CD4-positive, alpha-beta T cell treated with Interleukin-15 for 4 hours (primary cell): ENCODE results near the gene CDC34.

ENCODE experiments used
- DNase-seq: peaks from one replicate; pipeline ENCODE4 v3.0.0-alpha.2; 2020; ENCODE audit warnings: low spot score

Gene CDC34

GRCh38 chr19:497869-498510 is 33.6 kb upstream of the CDC34 start:
- no peak for DNase-seq

DNA sequence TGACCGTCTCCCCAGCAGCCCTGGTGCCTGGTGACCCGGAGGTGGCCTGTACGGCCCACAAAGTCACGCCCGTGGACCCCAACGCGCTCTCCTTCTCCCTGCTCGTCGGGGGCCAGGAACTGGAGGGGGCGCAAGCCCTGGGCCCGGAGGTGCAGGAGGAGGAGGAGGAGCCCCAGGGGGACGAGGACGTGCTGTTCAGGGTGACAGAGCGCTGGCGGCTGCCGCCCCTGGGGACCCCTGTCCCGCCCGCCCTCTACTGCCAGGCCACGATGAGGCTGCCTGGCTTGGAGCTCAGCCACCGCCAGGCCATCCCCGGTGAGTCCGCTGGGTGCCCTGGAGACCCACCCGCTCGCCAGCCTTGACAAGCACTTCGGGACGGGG is 33.1 kb upstream of the CDC34 start:
- DNase-seq: no peak

- DNase-seq: no peak
These were observed 32.5 kb upstream of the CDC34 start for GRCh38 chr19:498977-499623.

DNA sequence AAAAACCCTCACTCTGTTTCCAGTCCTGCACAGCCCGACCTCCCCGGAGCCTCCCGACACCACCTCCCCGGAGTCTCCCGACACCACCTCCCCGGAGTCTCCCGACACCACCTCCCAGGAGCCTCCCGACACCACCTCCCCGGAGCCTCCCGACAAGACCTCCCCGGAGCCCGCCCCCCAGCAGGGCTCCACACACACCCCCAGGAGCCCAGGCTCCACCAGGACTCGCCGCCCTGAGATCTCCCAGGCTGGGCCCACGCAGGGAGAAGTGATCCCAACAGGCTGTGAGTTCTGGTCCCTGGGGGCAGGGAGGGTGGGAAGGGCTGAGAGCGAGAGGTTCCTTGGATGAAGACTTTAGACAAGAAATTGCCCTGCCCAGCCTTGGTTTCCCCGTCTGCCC is 29.9 kb upstream of the CDC34 start:
- DNase-seq: no peak

DNA sequence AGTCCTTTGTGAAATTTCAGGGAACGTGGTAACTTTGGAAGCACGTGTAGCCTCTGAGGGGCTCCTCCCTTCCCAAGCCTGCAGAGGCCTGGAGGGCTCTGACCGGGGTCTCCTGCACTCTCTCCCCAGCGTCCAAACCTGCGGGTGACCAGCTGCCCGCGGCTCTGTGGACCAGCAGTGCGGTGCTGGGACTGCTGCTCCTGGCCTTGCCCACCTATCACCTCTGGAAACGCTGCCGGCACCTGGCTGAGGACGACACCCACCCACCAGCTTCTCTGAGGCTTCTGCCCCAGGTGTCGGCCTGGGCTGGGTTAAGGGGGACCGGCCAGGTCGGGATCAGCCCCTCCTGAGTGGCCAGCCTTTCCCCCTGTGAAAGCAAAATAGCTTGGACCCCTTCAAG is 26.9 kb upstream of the CDC34 start:
- no peak for DNase-seq

GRCh38 chr19:506404-507285 is 24.9 kb upstream of the CDC34 start:
- DNase-seq: peak; percentile 97

GRCh38 chr19:507286-508203 is 24.0 kb upstream of the CDC34 start, which contains the start of gene TPGS1:
TSS of gene TPGS1 (plus strand) at chr19:507497. CDS start at chr19:507507, 10 bp downstream.
- DNase-seq: peak; percentile 71

GRCh38 chr19:508204-509150 is 23.1 kb upstream of the CDC34 start:
- no peak for DNase-seq

DNA sequence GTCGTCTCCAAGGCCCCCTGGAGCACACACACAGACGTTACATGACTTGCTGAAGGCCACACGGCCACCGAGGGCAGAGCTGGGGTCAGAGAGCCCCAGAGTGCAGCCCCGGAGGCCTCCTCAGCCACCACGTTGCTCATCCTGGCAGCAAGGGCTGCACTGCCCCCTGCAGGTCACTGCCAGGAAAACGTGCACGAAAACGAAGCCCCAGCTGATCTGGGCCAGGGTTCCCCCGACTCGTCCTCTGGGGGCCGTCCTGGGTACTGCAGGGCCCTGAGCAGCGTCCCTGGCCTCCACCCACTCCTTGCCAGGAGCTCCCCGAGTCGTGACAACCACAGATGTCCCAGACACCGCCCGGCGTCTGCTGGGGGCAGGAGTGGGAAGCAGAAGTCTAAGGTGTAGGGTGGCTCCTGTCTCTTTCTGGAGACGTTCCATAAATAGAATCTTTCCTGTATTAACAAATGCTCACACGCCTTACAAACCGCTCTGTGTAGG is 20.9 kb upstream of the CDC34 start:
- DNase-seq: peak; percentile 96

- DNase-seq: peak; percentile 88
These were observed 20.3 kb upstream of the CDC34 start for GRCh38 chr19:511101-511851.

DNA sequence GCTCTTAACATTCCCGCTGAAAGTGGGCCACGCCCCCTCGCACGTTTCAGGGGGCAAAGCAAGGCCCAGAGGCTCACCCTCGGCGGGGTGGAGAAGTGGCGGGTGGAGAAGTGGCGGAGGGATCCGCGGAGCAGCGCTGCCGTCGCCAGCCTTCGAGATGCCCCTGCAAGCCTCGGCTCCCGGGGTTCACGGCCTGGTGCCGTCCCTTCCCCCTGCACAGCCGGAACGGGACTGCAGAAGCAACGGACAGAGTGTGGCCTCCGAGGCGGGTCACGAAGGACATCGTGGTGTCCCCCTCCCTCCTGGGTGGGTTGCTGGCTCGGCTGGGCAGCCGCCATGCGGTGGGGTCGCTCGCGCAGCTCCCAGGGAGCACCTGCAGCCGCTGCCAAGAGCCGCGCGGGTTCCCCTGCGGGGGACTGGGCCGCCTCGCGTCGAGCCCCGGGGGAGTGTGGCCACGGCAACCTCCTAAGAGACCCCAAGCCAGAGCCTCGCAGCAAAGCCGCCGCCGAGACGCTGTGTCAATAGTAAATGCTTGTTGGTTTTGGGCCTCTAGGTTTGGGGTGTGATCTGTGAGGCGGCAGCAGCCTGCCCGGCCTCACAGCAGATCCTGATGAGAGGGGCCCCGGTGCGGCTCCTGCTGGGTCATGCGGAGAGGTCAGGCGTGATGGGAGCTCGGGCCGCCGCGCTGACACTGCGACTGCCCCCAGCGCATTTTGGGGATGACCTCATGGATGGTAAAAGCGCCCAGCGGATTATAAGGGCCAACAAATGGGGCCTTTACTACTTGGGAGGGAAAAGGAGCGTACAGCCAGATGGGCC is 18.8 kb upstream of the CDC34 start:
- no peak for DNase-seq

- no peak for DNase-seq
These were observed 18.0 kb upstream of the CDC34 start for GRCh38 chr19:513368-514165.

GRCh38 chr19:514166-514663 is 17.3 kb upstream of the CDC34 start:
- no peak for DNase-seq

- no peak for DNase-seq
These were observed 13.6 kb upstream of the CDC34 start for GRCh38 chr19:517721-518597.

DNA sequence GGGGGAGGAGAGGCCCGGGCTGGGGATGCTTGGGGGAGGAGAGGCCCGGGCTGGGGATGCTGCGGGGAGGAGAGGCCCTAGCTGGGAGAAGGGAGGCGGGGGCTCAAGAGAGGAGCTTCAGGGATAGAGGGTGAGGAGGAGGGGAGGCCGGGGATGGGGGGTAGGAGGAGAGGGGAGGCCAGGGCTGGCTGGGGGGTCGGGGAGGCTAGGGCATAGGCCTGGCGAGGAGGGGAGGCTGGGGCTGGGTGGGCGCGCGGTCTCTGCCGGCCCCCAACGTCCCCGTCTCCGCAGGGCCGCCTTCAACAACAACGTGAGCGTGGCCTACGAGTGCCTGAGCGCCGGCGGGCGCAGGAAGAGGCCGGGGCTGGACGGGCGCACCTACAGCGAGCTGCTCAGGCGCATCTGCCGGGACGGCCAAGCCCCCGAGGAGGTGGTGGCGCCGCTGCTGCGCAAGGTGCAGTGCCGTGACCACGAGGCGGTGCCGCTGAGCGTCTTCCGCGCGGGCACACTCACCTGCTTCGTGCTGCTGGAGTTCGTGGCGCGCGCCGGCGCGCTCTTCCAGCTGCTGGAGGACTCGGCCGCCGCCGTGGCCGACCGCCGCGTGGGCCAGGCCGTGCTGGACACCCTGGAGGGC is 12.8 kb upstream of the CDC34 start:
- DNase-seq: peak; percentile 59

- DNase-seq: no peak
These were observed 12.1 kb upstream of the CDC34 start for GRCh38 chr19:519449-519865.
